HG03342 (cell line): ENCODE results near the gene TBC1D26.
A peak's percentile ranks its signal among the peaks of the same experiment; 100 is the strongest.
"Not testable (repeated sequence)": the region's sequence is repeated elsewhere in the genome, so short reads cannot be mapped to it uniquely, and the experiment has no call there.

ENCODE experiments used
- ATAC-seq: cut with Tn5 transposase; IDR thresholded peaks from one replicate; pipeline ENCODE4 v1.9.1; 2021; ENCODE audit warnings: mild to moderate bottlenecking, moderate library complexity; ENCODE audit not compliant: unreplicated experiment

The TBC1D26 gene

DNA sequence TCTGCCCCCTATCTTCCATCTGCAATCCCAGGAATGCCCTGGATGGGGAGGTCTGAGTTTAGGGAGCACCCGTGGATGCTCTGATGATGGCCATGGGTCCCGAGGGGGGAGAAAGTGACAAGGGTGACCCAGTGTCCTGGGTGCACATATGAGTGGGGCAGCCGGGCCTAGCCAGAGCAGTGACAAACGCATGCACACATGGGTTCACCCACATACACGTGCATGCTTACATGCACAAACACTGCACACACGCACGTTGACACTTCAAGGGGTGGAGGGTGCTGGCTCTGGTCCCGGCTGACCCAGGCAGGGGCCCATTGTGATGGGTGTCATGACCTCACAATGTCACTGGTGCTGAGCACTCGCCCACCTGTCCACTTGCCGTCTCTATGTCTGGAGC lies at the start of gene TBC1D26:
Gene TBC1D26, plus strand, starts transcription at position 384 of the 400 bp plus-strand sequence. CDS start 3,066 bp downstream, outside the sequence.
- not testable (repeated sequence) for ATAC-seq

DNA sequence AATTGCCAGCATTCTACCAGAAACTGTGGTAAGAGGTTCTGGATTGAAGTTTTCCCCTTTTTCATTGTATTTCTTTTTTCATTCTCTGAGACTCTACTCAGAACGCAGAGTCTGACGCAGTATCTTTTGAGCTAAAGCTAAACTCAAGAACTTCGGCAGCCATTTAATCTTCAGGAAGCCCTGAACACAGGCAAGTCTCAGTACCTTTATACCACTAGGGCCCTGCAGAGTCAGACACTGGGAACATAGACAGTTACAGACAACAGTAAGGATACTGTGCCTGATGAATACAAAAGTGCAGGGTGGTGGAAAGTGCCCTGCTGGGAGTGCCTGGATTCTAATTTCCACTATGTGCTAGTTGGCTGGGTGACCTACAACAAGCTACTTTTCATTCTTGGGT lies 48.9 kb upstream of the TBC1D26 start:
- not testable (repeated sequence) for ATAC-seq

DNA sequence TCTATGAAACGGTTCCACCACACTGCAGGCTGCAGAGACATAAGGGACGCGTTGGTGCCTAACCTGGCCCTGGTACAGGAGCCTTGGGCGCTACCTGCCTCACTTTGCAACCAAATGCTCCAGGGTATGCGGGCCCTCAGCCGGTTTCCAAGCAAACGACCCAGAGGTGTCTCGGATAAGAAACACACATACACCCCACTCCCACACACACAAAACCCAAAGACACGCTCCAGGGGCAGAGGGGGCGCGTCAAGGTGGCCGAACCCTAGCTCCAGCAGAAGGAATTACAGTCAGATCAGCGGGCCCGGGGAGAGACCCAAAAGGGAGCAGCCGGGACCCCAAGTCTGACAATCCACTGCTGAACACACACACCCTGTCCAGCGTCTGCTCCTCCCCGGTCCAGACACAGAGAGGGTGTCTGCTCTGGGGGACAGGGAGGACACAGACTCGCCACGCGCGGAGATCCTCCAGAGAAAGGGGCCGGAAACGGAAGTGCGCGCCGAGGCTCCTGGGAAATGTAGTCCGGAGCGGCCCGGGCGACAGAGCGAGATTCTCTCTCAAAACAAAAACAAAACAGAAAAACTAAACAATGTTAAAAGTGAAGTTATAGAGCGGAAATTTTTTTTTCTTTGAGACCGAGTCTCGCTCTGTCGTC lies 48.1 kb upstream of the TBC1D26 start, which contains the start of gene TRIM16:
Gene TRIM16, minus strand, starts transcription at position 488 of the 655 bp plus-strand sequence. CDS start 32,702 bp downstream, outside the sequence.
- peak; percentile 87 for ATAC-seq

DNA sequence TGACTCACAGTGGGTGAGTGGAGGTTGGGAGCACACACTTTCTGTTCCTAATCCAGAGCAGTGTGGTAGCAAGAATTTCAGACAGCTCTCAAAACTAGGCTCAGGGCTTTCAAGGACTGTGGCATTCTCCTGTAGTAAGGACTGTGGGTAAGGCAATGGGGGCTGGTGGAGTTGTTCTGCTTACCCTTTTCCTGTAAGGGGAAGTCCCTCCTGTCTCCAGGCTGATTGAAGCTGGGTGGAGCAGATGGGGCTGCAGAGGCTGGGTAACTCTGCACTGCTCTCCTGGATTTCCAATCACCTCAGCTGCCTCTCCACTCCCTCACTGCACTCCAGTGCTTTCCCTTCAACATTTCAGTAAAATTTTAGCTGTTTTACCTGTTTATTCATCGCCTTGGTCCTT lies 44.6 kb upstream of the TBC1D26 start:
- not testable (repeated sequence) for ATAC-seq

DNA sequence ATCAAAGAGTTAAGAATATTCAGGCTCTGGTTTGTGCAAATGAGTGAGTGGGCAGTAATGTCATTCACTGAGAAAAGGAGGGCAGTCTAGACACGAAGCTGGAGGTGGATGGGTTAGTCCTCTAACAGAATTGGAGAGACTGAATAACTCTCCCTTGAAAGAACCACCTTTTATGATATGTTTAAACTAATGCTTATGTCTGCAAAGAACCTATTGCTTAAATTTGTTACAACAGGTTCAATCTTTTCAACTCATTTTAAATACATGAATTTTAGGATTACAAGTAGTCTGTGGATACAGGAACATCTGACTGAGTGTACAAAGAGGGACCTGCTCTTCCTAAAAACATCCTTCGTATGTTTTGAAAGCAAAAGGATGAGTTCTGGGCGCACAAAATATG lies 33.1 kb upstream of the TBC1D26 start:
- not testable (repeated sequence) for ATAC-seq

DNA sequence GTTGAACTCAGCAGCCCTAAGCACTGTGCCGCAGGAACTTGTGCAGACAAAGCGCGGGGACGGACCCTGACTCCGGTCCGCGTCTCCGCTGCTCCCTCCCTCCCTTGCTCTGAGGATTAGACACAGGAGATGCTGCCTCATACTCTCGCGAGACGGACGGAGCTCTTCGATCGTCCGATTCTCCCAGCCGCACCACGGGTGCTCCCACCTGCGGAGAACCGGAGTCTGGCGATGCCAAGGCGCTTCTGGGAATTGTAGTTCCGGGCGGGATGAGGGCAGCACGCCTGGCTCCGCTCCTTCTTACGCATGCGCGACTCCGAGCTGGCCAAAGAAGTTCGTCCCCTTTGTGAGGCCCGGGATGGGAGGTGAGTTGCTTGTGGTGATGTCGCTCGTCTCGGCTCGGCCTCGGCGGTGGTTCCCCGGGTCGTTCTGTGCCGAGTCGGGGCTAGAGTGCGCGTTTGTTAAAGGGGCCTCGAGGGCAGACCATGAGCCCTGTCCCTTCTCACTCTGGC lies 32.6 kb upstream of the TBC1D26 start, which contains the start of gene ZNF286A:
Gene ZNF286A, plus strand, starts transcription at position 340 of the 512 bp plus-strand sequence. CDS start 578 bp downstream, outside the sequence.
- ATAC-seq = peak; percentile 96

DNA sequence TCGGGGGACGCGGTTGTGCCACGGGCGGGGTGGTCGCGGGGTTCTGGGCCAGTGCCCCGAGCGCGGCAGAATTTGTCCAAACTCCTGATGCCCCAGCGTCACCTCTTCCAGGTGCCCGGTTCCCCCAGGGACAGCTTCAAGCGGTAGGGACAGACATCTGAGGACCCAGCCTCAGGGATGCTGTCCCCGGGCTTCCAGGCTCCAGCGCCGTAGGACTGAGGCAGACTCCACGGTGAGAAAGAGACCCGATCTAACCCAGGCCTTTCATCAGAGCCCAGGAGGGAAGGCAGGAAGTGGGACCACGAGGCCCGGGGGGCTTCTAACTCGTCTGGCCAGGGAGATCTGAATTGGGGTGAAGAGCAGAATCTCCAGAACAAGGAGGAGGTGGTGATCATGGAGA lies 32.1 kb upstream of the TBC1D26 start:
- not testable (repeated sequence) for ATAC-seq

DNA sequence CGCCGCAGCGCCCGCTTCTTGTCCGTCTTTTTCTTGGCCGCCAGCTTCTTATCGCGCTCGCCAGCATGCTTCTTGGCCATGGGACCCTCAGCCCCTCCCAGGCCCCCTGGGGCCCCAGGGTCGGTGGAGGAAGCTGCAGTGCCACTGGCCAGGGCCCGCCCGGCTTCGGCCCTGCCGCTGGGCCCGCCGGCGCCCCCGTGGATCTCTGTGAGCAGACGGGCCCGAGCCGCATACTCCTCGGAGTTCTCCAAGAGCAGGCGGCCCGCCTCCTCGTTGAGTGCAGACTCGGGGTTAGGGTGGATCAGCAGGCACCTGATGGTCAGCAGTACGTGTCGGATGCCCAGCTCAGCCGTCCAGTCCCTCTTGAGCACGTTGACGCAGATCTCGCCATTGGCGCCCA lies 27.8 kb upstream of the TBC1D26 start:
- ATAC-seq = not testable (repeated sequence)

DNA sequence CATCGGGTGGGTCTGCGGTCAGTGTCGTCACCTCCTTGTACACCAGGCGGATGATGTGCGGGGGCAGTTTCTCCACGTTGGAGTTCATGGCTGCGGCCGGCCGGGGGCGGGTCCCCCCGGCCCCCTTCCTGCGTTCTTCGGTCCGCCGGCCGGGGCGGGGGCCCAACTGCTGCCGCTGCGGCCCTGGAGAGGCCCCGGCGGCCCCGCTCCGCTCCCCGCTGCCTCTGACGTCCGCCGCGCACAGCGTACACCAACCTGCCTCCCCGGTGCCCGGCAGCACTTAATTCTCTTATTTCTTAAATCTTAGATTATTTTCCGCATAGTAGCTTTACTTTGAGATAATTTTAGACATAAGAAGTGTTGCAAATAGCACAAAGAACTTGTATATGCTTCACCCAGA lies 27.3 kb upstream of the TBC1D26 start:
- ATAC-seq = not testable (repeated sequence)

DNA sequence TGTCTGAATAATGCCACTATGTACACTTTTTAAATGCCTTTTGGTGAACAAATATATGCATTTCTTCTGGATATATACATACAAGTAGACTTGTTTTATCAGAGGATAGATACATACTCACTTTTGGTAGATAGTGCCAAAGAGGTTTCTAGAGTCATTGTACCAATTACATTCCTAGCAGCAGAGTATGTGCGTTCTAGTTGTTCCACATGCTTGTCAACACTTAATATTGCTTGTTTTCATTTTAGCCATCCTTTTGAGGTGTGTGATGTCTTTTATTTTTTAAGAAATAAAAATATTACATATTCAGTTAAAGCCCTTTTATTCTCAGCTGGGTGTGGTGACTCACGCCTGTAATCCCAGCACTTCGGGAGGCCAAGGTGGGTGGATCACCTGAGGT lies 23.2 kb upstream of the TBC1D26 start:
- ATAC-seq = not testable (repeated sequence)

DNA sequence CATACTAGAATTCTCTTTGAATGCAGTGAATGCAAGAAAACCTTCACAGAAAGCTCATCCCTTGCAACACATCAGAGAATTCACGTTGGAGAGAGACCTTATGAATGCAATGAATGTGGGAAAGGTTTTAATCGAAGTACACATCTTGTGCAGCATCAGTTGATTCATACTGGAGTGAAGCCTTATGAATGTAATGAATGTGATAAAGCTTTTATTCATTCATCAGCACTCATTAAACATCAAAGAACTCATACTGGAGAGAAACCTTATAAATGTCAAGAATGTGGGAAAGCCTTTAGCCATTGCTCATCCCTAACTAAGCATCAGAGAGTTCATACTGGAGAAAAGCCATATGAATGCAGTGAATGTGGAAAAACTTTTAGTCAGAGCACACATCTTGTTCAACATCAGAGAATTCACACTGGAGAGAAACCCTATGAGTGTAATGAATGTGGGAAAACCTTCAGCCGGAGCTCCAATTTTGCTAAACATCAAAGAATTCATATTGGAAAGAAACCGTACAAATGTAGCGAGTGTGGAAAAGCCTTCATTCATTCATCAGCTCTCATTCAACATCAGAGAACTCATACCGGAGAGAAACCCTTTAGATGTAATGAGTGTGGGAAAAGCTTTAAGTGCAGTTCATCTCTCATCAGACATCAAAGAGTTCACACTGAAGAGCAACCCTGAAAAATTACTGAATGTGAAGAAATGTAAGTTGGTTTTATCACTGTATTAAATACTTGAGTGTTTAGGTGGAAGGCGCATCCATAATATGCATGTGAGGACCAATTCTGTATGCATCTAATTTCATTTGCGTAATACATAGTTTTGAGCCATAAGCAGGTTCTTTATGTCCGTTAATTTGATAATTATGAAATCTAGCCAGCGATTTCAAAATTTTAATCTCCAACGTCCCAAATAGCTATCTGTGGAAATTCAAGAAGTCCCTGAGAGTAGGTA lies 15.2 kb upstream of the TBC1D26 start:
- not testable (repeated sequence) for ATAC-seq

DNA sequence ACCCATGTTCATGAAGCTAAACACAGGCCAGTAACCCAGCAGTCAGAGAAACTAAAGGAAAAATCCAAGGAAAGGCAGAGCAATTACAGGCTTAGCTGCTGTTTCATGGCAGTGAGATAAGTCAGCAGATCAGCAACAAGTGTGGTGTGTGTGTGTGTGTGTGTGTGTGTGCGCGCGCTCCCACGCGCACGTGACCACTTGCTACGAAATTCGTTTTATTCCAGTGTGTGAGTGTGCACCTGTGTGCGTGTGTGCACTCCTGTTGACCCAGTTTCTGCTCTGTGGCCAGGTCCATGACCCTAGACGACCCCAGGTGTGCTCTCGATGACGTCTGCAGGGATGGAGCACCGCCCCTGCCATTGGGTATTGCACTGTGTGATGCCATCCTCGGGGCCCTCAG lies 1.5 kb upstream of the TBC1D26 start:
- not testable (repeated sequence) for ATAC-seq

DNA sequence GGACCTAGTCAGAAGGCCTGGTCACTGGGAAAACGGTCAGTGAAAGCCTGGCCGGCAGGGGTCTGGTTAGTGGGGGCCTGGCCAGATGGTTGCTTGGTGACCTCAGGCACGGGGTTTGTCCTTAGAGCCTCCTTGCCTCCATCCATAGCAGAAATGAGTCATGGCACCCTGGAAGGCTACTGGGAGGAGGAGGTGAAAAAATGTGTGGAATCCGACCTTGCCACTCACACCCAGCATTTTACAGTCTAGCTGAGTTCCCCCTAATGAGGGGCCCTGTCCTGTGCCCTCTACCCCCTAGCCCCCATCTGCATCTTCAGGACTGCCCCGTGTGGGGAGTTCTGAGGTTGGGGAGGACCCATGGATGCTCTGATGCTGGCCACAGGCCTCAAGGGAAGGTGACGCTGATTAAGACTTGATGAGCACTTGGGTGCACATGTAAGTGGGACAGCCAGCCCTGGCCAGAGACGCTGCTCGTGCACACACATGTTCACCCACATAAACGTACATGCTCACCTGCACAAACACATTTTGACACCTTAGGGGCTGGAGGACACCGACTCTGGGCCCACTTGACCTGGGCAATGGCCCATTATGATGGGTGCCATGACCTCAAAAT lies 1.2 kb downstream of the TBC1D26 start:
- not testable (repeated sequence) for ATAC-seq

DNA sequence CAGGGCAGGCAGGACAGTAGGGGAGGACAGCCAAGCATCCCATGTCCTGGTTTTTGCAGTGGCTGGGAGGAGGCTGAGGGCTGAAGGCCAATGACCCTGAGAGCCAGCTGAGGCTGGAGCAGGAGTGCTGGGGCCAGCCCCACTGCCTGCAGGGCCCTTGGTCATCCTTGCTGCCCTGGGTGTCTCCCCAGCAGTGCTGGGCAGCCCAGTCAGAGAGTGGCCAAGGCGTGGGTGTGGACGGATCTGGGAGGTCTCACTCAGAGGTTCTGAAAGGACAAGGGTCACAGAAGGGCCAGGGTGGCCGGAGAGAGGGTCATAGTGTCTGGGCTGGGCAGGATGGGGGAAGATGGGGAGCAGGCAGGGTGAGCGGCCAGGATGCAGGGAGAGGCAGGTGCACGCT lies 4.5 kb downstream of the TBC1D26 start:
- not testable (repeated sequence) for ATAC-seq

DNA sequence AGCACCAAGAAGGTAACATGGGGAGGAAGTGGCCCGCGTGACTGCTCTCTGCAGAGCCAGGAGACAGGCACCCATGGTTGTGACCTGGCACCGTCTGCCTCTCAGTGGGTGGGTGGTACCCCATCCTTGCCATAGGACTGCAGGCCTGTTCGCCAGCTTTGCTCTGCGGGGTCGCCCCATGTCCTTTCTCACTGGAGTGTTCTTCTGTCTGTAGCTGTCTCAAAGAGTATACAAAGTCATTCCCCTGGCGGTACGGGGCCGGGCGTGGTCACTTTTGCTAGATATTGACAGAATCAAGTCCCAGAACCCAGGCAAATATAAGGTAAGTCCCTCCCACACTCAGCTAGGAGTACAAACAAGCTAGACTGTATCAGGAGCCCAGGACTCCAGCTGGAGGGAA lies 6.0 kb downstream of the TBC1D26 start:
- ATAC-seq = no peak

DNA sequence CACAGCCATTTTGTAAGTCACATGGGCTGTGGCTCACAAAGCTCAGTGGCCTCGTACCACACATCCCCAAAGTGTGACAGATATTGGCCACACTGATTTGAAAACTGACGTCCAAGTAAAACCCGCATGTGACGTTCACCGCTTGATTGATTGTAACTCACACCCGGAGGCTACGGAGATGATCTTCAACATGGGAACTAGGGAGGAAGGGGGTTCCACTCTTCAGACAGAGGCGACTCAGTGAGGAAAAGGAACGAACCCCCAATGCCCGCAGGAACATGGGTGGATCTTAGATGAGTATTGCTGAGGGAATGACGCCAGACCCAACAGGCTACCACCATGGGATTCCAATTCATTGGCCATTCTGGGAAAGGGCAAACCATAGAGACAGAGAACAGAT lies 7.2 kb downstream of the TBC1D26 start:
- ATAC-seq = not testable (repeated sequence)

DNA sequence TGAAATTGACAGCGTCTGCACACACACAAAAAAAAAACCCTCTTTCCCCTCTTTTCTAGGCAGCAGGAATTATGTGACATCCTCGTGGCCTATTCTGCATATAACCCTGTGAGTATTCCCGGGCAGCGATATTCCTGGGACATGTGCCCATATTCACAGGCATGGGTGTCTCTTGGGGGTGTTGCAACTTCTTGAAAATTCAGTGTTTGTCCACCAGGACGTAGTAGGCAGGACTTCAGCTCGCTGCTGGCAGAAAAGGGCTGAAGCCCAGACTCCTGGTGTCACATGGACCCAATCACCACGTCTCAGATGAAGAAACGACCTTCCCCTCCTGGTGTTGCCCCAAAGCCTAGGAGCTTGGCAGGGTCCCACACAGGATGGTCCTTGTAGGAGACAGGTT lies 8.0 kb downstream of the TBC1D26 start:
- ATAC-seq = not testable (repeated sequence)

DNA sequence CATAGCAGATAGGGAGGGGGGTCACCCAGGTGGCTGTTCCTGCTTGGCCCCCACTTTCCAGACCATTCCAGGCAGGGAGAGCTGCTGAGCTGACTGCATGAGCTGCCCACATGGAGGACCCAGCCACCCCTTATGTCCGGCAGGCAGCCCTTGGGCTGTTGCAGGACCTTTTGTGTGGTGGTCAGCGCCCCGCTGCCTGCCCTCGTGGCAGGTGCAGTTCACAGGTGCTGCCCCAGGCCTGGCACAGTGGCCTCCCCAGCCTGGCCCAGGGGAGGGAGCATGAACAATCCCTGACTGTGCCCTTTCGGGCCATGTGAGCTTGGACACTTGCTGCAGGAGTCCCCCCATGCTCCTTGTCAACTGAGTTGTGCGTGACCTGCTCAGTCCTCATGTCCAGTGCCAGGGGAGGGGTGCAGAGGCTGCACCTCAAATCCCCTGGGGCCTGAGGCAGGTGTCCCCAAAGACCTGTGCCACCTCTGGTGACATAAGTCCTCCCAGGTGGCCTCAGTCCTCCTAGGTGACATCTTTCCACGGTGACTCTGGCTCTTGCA lies 8.6 kb downstream of the TBC1D26 start:
- no peak for ATAC-seq

DNA sequence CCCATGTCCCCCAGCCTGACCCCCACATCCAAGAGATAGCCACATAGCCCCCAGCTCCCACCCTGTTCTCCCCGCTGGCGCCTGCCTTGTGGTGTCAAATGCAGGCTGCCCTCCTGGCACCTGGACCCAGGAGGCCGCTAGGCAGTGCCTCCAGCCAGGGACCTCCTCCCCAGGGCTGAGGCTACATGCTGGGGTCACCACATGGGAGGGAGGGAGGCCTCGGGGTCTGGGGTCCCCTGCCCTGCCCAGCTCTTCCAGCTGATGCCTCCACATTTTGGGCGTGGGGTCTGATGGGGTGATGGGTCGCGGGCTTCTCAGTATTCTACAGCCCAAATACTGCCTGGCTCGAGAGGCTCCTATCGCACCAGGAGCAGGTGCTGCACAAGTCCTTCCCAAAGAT lies 9.5 kb downstream of the TBC1D26 start:
- ATAC-seq = no peak

DNA sequence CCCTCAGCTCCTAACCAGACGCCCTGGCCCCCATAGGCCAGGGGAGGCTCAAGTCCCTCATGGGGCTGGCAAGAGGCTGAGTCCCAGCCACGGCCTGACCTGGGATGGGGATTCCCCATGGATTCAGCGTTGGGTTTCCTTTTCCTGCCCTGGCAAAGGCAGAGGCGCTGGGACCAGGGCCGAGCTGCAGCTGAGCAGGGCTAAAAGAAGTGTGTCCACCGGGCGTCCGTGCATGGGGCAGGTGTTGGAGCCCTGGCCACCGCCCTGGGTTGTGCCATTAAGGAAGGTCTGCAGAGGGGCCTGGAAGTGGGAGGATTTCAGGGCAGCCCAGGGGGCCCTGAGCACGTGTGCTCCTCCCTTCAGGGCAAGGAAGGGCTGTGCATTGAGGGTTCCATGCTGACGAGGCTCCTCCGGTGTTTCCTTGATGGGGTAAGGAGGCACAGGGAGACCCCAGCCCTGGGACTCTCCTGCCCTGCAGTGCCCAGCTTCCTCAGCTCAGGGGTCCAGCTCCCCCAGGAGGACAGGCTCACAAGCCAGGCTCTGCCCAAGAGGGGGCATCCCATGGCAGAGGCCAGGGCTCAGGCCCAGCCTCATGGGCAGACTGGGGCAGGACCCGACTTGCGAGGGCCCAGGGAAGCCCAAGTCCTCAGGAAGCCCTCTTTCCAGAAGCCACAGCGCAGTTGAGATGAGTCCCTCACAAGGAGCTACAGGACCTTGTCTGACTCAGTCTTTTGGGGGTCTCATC lies 10.1 kb downstream of the TBC1D26 start:
- no peak for ATAC-seq
